Activated CD8-positive, alpha-beta T cell treated with anti-CD3 and anti-CD28 coated beads for 36 hours (primary cell): ENCODE results near the gene SNCB. TPM values are rescaled to one million over a fixed set of nuclear protein-coding genes. Genes with fewer than 3 reads are reported as not detected.

Experiments used
- ATAC-seq: fragments of 200-7000 bp; cut with Tn5 transposase; one replicate; pipeline ENCODE4 v1.10.0; 2021; ENCODE audit warnings: mild to moderate bottlenecking, moderate library complexity
- CTCF ChIA-PET: fragments of 350-600 bp; sonication (Branson Sonifier 250); formaldehyde crosslinking; loops from one replicate; lab custom pipeline; 2021; ENCODE audit warnings: antibody characterized with exemption; lab: Charles Lee
- POLR2A ChIA-PET: fragments of 350-600 bp; sonication (Branson Sonifier 250); formaldehyde crosslinking; loops from one replicate; lab custom pipeline; 2021; ENCODE audit warnings: antibody characterized with exemption; lab: Charles Lee
- DNase-seq: peaks from one replicate; pipeline ENCODE4 v3.0.0-alpha.2; 2020
- H3K27ac Mint-ChIP-seq: one replicate; pipeline ENCODE4 v1.8.0; 2021; ENCODE audit warnings: mild to moderate bottlenecking, mixed read lengths
- H3K27me3 Mint-ChIP-seq: one replicate; pipeline ENCODE4 v1.8.0; 2021; ENCODE audit warnings: mixed read lengths
- H3K36me3 Mint-ChIP-seq: one replicate; pipeline ENCODE4 v1.8.0; 2021; ENCODE audit warnings: low read depth, mixed read lengths
- H3K4me1 Mint-ChIP-seq: one replicate; pipeline ENCODE4 v1.8.0; 2021; ENCODE audit warnings: low read depth, mixed read lengths
- H3K4me3 Mint-ChIP-seq: one replicate; pipeline ENCODE4 v1.8.0; 2021; ENCODE audit warnings: mild to moderate bottlenecking, moderate library complexity, mixed read lengths
- H3K9me3 Mint-ChIP-seq: one replicate; pipeline ENCODE4 v1.8.0; 2021; ENCODE audit warnings: mixed read lengths
- CTCF ChIP-seq: fragments of 200-600 bp; IDR thresholded peaks from one replicate; pipeline ENCODE4 v1.8.0; 2022; ENCODE audit warnings: antibody characterized with exemption, mild to moderate bottlenecking
- intact Hi-C: fragments of 100-400 bp; cut with micrococcal nuclease; formaldehyde crosslinking; loops from one replicate; pipeline ENCODE4 v1.10.0; 2022
- total RNA-seq, 2 experiments: library from RNA; stranded (reverse); gene quantifications; one replicate each; pipeline ENCODE4 v1.2.3, GENCODE V29; 2021

Gene SNCB
- under 1 TPM; 0.69 to 0.79 TPM for total RNA-seq

DNA sequence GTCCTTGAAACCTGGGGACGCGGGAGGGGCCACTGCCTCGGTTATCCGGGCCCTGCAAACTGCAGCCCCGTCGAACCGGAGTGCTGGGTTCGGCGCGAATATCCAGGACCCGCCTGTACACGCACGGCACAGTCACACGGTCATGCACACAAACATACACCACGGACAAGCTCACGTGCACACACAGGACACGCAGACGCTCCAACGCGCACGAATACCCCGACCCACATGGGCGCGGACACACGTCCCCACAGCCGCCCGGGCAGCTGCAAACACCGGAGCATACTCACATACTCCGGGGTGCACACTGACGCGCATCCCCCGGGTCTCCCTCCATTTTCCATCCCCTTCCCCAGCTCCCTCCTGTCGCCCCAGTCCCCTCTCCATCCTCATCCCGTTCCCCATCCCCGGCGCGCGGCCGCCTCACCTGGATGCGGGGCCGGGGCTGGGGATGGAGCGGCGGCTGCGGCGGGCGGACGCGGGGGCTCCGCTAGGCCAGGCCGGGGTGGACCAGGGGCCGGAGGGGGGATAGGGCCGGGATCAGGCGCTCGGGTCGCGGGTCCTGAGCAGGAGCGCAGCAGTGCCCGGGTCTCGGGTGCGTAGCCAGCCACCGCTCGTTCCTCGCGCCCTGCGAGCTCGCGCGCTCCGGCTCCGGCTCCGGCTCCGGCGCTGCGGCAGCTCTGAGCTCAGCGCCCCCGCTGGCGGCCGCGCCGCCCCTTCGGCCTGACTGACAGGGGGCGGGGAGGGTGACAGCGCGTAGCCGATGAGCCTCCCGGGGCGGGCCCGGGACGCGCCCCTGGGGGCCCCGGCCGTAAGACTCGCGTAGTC lies at the start of gene SNCB, which contains the start of gene EIF4E1B:
Gene SNCB, minus strand, starts transcription at position 682 of the 828 bp plus-strand sequence. CDS start 880 bp downstream, outside the sequence.
Gene EIF4E1B, plus strand, starts transcription at position 823 of the 828 bp plus-strand sequence. CDS start 12,113 bp downstream, outside the sequence.
- TF ChIP-seq CTCF, result no peak
- Mint-ChIP-seq H3K4me3 (peak within 1 kb of the TSS; percentile 32), H3K27ac (no peak within 1 kb of the TSS)

DNA sequence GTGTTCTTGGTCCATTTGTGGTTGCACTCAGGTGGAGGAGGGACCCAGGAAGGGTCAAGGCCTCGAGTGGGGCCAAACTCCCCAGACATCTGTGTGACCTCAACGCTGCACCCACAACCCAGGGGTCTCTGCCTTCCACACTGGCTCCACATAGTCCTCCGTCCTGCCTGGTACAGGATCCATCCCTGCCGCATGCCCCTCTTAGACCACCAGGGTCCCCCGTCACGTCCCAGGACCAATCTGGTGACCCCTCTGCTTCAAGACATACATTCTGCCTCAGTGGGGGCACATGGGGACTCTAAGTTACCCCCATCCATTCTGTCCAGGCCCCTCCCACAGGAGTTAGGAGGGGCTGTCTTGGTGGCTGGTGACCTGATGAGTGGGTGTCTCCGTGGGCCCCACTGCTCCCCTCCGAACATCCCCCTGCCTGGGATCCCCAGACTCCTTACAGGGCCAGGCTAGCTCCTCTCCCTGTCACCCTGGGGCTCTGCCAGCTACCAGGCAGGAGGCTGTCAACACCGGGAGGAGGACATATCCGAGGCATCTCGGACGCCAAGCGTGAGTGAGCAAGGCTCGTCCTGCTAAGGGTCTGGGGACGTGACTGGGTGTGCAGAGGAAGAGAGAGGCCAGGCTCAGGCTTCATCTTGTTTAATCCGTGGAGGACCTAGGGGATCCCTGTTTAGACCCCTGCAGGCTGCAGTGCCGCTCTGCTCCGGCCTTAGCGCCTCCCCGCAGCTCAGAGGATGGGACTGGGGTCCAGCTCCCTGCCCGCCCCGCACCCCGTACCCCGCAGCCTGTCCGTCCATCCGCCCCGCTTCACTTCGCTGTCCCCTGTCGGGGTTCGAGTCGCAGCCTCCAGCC lies 49.3 kb upstream of the SNCB start:
- no peak for DNase-seq
- no peaks in the 10 kb centered on the region for H3K4me1 Mint-ChIP-seq
- peaks cover 42% of the 10 kb centered on the region for H3K27me3 Mint-ChIP-seq
- no peaks in the 10 kb centered on the region for H3K36me3 Mint-ChIP-seq
- no peak overlapping the region for H3K27ac Mint-ChIP-seq
- no peak for TF ChIP-seq CTCF
- ChIA-PET CTCF (interaction anchor here (2.0 kb wide), 1 partner anchor 22 kb away, joined by 7 read pairs; no protein-coding TSS in a partner anchor), POLR2A (interaction anchor here (0.7 to 1.4 kb wide), 2 partner anchors 26 to 220 kb away, joined by 3 to 4 read pairs; partner anchors contain the start of gene HK3)
- no peak for ATAC-seq
- intact Hi-C loops, result no loop called here
- H3K4me3 Mint-ChIP-seq, result no peak overlapping the region
- no peaks in the 10 kb centered on the region for H3K9me3 Mint-ChIP-seq

More for the DNA sequence above, at the start of gene SNCB, which contains the start of gene EIF4E1B:
- DNase-seq (peak; percentile 76), ATAC-seq (peak; percentile 97)
- intact Hi-C loops, result no loop called here
- CTCF ChIA-PET, result interaction anchor here (0.7 to 2.8 kb wide), 13 partner anchors 8 to 271 kb away, joined by 3 to 9 read pairs (median 5); partner anchors contain the start of gene TSPAN17
- Mint-ChIP-seq H3K27me3 (peaks cover 61% of the 10 kb centered on the region), H3K9me3 (no peaks in the 10 kb centered on the region), H3K4me1 (peaks cover 17% of the 10 kb centered on the region), H3K36me3 (no peaks in the 10 kb centered on the region)
- POLR2A ChIA-PET, result interaction anchor here (1.0 to 1.4 kb wide), 3 partner anchors 9 to 39 kb away, joined by 3 to 4 read pairs (median 3); partner anchors contain the start of gene TSPAN17

DNA sequence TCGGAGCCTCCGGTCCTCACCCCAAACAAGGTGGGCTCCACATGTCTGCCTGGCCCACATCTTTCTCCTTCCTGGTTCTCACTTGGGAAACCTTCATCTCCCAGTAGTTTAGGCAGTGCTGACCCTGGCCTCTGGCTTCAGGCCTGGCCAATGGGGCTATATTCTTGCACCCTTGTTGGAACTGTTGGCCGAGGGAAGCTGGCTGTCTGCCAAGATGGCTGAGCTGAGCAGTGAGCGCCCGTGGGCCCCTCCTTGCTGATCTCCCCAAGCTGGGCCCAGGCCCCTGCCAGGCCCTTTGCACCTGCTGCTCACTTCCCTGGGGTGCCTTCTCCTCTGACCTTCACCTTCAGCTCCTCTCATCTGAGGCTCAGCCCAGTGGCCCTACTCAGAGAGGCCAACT lies 48.2 kb upstream of the SNCB start:
- H3K36me3 Mint-ChIP-seq, result no peaks in the 10 kb centered on the region
- ATAC-seq (no peak), DNase-seq (no peak)
- no peaks in the 10 kb centered on the region for H3K9me3 Mint-ChIP-seq
- H3K4me1 Mint-ChIP-seq, result no peaks in the 10 kb centered on the region
- no peak for TF ChIP-seq CTCF
- POLR2A ChIA-PET, result no interaction called here
- intact Hi-C loops, result no loop called here
- CTCF ChIA-PET, result interaction anchor here (2.0 kb wide), 1 partner anchor 21 kb away, joined by 7 read pairs; no protein-coding TSS in a partner anchor
- no peak overlapping the region for H3K4me3 Mint-ChIP-seq
- peaks cover 40% of the 10 kb centered on the region for H3K27me3 Mint-ChIP-seq
- no peak overlapping the region for H3K27ac Mint-ChIP-seq

DNA sequence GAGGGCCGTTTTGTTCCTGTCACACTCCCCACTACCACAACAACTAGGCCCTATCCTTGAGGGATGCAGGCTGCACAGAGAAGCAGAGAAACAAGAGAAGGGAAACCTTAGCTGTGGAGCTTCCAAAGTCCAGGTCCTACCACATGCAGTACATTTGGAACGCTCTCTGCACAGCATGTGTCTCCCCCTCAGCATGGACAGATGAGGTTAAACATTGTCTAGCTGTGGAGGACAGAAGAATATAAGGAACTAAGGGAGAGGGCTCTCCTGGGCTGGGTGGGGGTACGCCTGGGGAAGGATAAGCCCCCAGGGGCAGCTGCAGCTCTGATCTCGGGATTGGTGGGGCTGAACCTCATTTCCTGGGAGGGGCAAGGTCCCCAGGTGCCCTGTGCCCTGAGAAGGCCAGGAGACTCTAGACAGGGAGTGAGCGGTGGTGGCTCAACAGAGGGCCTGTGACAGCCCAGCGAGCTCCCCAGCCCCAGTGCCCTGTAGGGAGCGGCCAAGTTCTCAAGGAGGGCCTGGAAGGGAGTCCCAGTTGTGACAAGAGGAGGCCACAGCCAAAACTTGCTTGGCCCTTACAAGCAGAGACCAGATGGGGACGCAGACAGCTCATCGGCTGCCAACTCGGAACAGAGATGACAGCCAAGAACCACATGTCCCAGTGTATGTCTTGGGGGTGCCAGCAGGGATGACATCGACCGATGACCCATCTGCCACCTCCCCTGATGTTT lies 47.0 kb upstream of the SNCB start:
- Mint-ChIP-seq H3K27me3 (peaks cover 40% of the 10 kb centered on the region), H3K4me1 (no peaks in the 10 kb centered on the region), H3K4me3 (no peak overlapping the region), H3K27ac (no peak overlapping the region), H3K9me3 (no peaks in the 10 kb centered on the region), H3K36me3 (no peaks in the 10 kb centered on the region)
- TF ChIP-seq CTCF, result no peak
- ChIA-PET CTCF (interaction anchor here (0.5 to 3.1 kb wide), 2 partner anchors 17 to 31 kb away, joined by 3 to 17 read pairs; no protein-coding TSS in a partner anchor), POLR2A (no interaction called here)
- no peak for DNase-seq
- ATAC-seq, result no peak
- intact Hi-C loops, result no loop called here
